Ectodermal cell (in vitro differentiated cells): Measurements from ENCODE around the gene HAT1.
A peak's percentile ranks its signal among the peaks of the same experiment; 100 is the strongest.

Source experiments
- H3K27ac ChIP-seq: 2 replicates; pipeline ENCODE4 v1.7.0; 2013; ENCODE audit warnings: mild to moderate bottlenecking, low read depth, low read length; ENCODE audit not compliant: insufficient read depth, poor library complexity, severe bottlenecking
- H3K27me3 ChIP-seq: 2 replicates; pipeline ENCODE4 v1.7.0; 2013; ENCODE audit warnings: mild to moderate bottlenecking, low read length; ENCODE audit not compliant: insufficient read depth, control insufficient read depth, poor library complexity, severe bottlenecking
- H3K36me3 ChIP-seq: one replicate; pipeline ENCODE4 v1.7.0; 2013; ENCODE audit warnings: low read length; ENCODE audit not compliant: control insufficient read depth, insufficient read depth
- H3K4me1 ChIP-seq: one replicate; pipeline ENCODE4 v1.7.0; 2013; ENCODE audit warnings: low read length; ENCODE audit not compliant: control insufficient read depth, insufficient read depth
- H3K4me3 ChIP-seq: 2 replicates; pipeline ENCODE4 v1.7.0; 2013; ENCODE audit warnings: low read depth, low read length, control low read depth; ENCODE audit not compliant: insufficient read depth
- H3K9me3 ChIP-seq: 2 replicates; pipeline ENCODE4 v1.7.0; 2013; ENCODE audit warnings: mild to moderate bottlenecking, low read length, moderate library complexity; ENCODE audit not compliant: control insufficient read depth
- WGBS, 2 experiments: methylation state at CpG; one replicate each; pipeline ENCODE4 v1.1.7; 2013; ENCODE audit warnings: missing lambda C conversion rate in 2 of 2; 5-methylcytosine and 5-hydroxymethylcytosine counted together

HAT1 gene

GRCh38 chr2:171913517-171913916 lies 8.7 kb upstream of the HAT1 start:
- Histone ChIP-seq H3K27ac (no peak overlapping the region), H3K36me3 (no peaks in the 10 kb centered on the region), H3K4me3 (no peak overlapping the region), H3K9me3 (no peaks in the 10 kb centered on the region), H3K27me3 (no peaks in the 10 kb centered on the region), H3K4me1 (no peaks in the 10 kb centered on the region)
- WGBS, 2 experiments, result 84 to 91% methylated on average over 3 of the region's 3 CpGs

GRCh38 chr2:171919453-171919852 lies 2.8 kb upstream of the HAT1 start:
- H3K9me3 ChIP-seq, result no peaks in the 10 kb centered on the region
- H3K27me3 ChIP-seq, result no peaks in the 10 kb centered on the region
- peaks cover 8% of the 10 kb centered on the region for H3K4me1 ChIP-seq
- H3K27ac ChIP-seq, result no peak overlapping the region
- no peak overlapping the region for H3K4me3 ChIP-seq
- no peaks in the 10 kb centered on the region for H3K36me3 ChIP-seq
- 82 to 83% methylated on average over 2 of the region's 2 CpGs for WGBS, 2 experiments

GRCh38 chr2:171921970-171922229 lies 361 bp upstream of the HAT1 start:
- Histone ChIP-seq H3K36me3 (peaks cover 10% of the 10 kb centered on the region), H3K27ac (no peak overlapping the region), H3K27me3 (no peaks in the 10 kb centered on the region), H3K4me3 (peak overlapping the region; percentile 29), H3K4me1 (peaks cover 8% of the 10 kb centered on the region), H3K9me3 (no peaks in the 10 kb centered on the region)
- WGBS, 2 experiments, result 20 to 25% methylated on average over 5 of the region's 5 CpGs

GRCh38 chr2:171923206-171923605 lies 945 bp downstream of the HAT1 start:
- Histone ChIP-seq H3K27me3 (no peaks in the 10 kb centered on the region), H3K36me3 (peaks cover 23% of the 10 kb centered on the region), H3K4me1 (peaks cover 8% of the 10 kb centered on the region), H3K4me3 (peak overlapping the region; percentile 77), H3K9me3 (no peaks in the 10 kb centered on the region), H3K27ac (peak overlapping the region; percentile 87)
- 56 to 59% methylated on average over 13 of the region's 13 CpGs for WGBS, 2 experiments

GRCh38 chr2:171924170-171924942 lies 2.1 kb downstream of the HAT1 start:
- 89 to 95% methylated on average over 16 of the region's 17 CpGs for WGBS, 2 experiments
- H3K4me1 ChIP-seq, result peaks cover 8% of the 10 kb centered on the region
- no peaks in the 10 kb centered on the region for H3K27me3 ChIP-seq
- H3K9me3 ChIP-seq, result no peaks in the 10 kb centered on the region
- no peak overlapping the region for H3K27ac ChIP-seq
- H3K4me3 ChIP-seq, result no peak overlapping the region
- H3K36me3 ChIP-seq, result peaks cover 23% of the 10 kb centered on the region

- no peak overlapping the region for H3K4me3 ChIP-seq
- no peaks in the 10 kb centered on the region for H3K4me1 ChIP-seq
- 91 to 94% methylated on average over 4 of the region's 4 CpGs for WGBS, 2 experiments
- H3K27me3 ChIP-seq, result no peaks in the 10 kb centered on the region
- H3K9me3 ChIP-seq, result no peaks in the 10 kb centered on the region
- H3K36me3 ChIP-seq, result peaks cover 26% of the 10 kb centered on the region
- H3K27ac ChIP-seq, result no peak overlapping the region
Measured at GRCh38 chr2:171930385-171930784, 8.1 kb downstream of the HAT1 start.

GRCh38 chr2:171939058-171939742 lies 16.9 kb downstream of the HAT1 start:
- WGBS, 2 experiments, result 94 to 95% methylated on average over 9 of the region's 9 CpGs
- Histone ChIP-seq H3K9me3 (no peaks in the 10 kb centered on the region), H3K27ac (no peak overlapping the region), H3K4me3 (no peak overlapping the region), H3K36me3 (peaks cover 6% of the 10 kb centered on the region), H3K4me1 (no peaks in the 10 kb centered on the region), H3K27me3 (no peaks in the 10 kb centered on the region)

- H3K4me1 ChIP-seq, result no peaks in the 10 kb centered on the region
- WGBS, 2 experiments, result 90 to 94% methylated on average over 4 of the region's 4 CpGs
- H3K9me3 ChIP-seq, result no peaks in the 10 kb centered on the region
- no peaks in the 10 kb centered on the region for H3K27me3 ChIP-seq
- H3K4me3 ChIP-seq, result no peak overlapping the region
- no peak overlapping the region for H3K27ac ChIP-seq
- peaks cover 6% of the 10 kb centered on the region for H3K36me3 ChIP-seq
Measured at GRCh38 chr2:171939743-171940071, 17.4 kb downstream of the HAT1 start.

GRCh38 chr2:171941316-171941699 lies 19.0 kb downstream of the HAT1 start:
- WGBS, 2 experiments, result 97% methylated on average over 6 of the region's 6 CpGs
- peaks cover 6% of the 10 kb centered on the region for H3K36me3 ChIP-seq
- H3K4me1 ChIP-seq, result no peaks in the 10 kb centered on the region
- no peaks in the 10 kb centered on the region for H3K27me3 ChIP-seq
- no peaks in the 10 kb centered on the region for H3K9me3 ChIP-seq
- no peak overlapping the region for H3K4me3 ChIP-seq
- H3K27ac ChIP-seq, result no peak overlapping the region

- Histone ChIP-seq H3K27ac (no peak overlapping the region), H3K4me1 (no peaks in the 10 kb centered on the region), H3K9me3 (no peaks in the 10 kb centered on the region), H3K36me3 (peaks cover 6% of the 10 kb centered on the region), H3K4me3 (no peak overlapping the region), H3K27me3 (no peaks in the 10 kb centered on the region)
- 90 to 97% methylated on average over 3 to 4 of the region's 4 CpGs for WGBS, 2 experiments
Measured at GRCh38 chr2:171943869-171944268, 21.6 kb downstream of the HAT1 start.
